ENCODE data around the gene LPIN2.
A peak's percentile ranks its signal among the peaks of the same experiment; 100 is the strongest.
"Not testable (repeated sequence)": the region's sequence is repeated elsewhere in the genome, so short reads cannot be mapped to it uniquely, and the experiment has no call there.

Gene LPIN2, protein sequence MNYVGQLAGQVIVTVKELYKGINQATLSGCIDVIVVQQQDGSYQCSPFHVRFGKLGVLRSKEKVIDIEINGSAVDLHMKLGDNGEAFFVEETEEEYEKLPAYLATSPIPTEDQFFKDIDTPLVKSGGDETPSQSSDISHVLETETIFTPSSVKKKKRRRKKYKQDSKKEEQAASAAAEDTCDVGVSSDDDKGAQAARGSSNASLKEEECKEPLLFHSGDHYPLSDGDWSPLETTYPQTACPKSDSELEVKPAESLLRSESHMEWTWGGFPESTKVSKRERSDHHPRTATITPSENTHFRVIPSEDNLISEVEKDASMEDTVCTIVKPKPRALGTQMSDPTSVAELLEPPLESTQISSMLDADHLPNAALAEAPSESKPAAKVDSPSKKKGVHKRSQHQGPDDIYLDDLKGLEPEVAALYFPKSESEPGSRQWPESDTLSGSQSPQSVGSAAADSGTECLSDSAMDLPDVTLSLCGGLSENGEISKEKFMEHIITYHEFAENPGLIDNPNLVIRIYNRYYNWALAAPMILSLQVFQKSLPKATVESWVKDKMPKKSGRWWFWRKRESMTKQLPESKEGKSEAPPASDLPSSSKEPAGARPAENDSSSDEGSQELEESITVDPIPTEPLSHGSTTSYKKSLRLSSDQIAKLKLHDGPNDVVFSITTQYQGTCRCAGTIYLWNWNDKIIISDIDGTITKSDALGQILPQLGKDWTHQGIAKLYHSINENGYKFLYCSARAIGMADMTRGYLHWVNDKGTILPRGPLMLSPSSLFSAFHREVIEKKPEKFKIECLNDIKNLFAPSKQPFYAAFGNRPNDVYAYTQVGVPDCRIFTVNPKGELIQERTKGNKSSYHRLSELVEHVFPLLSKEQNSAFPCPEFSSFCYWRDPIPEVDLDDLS

DNA sequence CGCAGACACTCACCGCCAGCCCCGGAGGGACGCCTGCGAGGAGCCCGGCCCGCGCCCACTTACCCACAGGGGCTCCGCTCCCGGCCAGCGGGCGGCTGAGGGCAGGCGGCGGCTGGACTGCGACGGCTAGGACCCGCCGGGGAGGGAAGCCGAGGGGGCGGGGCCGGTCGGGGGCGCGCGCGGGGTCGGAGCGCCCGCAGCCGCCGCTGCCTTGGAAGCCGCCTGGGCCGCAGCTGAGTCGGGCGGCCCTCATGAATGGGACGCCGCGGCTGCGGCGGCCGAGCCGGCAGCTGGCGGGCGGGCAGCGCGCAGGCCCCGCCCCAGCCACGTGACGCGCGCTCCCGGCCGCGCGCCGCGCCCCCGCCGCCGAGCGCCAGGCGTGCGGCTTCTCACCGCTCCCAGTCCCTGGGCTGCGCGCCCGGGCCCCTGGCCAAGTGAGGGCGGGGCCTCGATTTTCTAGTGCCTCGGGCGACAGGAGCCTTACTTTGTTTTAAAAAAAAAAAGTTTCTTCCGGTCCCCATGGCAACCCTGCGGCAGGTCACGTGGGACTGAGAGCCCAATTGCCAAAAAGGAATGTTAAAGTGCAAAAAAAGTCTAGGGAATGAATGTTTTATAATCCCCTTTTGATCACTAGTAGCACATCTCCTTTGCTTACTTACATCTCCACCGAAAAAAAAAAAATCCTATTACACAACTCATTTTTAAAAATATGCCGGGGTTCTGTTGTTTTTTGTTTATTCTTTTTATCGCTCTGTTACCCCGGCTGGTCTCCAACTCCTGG, at the start of gene LPIN2:
TSS of gene LPIN2 (minus strand) at position 121 of the 781 bp plus-strand sequence. CDS start 52,304 bp downstream, outside the sequence.
- peak; percentile 98 for DNase-seq (ENCODE audit: low spot score)

DNA sequence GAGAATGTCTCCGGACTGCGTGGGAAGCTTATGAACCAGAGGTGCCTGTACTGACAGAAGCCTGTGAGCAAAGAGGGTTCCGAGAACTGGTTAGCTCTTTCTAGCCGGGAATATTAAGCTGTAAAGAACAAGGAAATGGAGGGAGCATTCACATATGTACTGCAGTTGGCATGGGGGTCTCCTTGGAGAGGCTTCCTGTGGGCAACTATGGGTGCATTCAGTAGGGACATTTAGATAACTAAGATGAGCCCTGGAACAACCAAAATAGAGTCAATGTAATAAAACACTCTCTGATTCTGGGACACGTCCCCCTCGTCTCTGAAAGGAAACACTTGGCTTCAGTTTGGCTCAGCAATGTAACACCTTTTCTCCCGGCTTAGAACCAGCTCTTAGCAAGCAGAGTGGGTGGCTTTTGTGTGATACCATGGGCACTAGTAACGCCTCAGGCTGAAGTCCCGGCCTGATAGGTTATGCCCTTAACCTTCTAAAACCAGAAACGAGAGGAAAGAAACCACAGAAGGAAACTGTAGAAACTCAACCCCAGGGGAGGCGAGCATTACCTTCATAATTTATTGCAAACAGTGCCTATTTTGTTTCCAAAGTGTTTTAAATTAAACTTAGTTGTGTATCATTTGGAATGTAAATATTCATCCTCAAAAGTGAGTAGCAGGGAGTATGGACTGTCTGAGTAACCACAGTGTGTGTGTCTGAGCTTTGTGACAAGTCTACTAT, 48.8 kb upstream of the LPIN2 start:
- no peak for DNase-seq (ENCODE audit: low spot score)

DNA sequence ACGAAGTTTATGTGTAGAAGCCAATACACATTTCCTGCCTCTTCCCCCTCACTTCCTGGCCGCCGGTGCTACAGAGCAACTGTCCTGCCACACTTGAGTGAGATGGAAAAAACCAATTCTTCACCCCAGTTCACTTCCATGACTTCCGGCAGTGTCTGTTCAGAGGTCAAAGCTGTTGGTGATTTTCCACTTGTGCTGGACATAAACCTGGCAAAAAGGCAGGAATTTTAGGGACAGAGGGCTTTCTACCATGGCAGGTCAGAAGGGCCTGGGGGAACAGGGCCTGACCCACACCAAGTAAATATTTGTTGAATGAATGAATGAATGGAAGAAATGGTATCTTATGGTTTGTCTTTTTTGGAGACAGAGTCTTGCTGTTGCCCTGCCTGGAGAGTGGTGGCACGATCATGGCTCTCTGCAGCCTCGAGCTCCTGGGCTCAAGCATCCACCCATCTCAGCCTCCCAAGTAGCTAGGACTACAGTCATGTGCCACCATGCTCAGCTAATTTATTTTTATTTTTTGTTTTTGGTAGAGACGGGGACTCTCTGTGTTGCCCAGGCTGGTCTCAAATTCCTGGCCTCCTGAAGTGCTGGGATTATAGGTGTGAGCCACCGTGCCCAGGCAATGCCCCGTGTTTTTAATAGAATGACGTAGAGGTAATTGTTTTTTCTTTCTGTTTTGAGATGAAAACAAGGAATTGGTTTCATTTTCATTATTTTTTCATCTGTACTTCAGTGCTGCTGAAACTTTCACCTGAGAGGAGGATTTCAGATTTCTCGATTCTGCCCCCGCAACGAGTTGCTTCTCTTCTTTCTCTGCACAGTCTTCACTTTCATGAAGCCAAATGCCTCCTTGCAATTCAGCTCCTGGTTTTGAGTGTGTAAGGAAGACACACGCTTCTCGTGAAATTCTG, 48.0 kb upstream of the LPIN2 start:
- DNase-seq (ENCODE audit: low spot score) = no peak

DNA sequence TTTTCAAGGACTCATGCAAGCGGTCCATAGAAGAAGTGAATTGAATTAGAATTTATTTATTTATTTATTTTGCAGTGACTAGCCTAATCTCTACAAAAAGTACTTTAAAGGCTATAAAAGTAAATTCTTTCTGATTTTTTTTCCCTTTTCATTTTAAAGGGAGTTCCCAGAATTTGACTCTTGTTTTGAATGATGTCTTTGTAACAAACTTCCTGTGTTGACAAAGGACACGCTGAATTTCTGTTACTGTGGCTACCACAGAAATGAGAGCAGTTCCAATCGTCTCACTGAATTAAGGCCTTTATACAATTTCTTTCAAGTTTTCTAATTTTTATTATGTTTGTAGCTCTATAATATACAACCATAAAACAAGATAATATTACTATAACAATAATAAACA, 46.3 kb upstream of the LPIN2 start:
- no peak for DNase-seq (ENCODE audit: low spot score)

DNA sequence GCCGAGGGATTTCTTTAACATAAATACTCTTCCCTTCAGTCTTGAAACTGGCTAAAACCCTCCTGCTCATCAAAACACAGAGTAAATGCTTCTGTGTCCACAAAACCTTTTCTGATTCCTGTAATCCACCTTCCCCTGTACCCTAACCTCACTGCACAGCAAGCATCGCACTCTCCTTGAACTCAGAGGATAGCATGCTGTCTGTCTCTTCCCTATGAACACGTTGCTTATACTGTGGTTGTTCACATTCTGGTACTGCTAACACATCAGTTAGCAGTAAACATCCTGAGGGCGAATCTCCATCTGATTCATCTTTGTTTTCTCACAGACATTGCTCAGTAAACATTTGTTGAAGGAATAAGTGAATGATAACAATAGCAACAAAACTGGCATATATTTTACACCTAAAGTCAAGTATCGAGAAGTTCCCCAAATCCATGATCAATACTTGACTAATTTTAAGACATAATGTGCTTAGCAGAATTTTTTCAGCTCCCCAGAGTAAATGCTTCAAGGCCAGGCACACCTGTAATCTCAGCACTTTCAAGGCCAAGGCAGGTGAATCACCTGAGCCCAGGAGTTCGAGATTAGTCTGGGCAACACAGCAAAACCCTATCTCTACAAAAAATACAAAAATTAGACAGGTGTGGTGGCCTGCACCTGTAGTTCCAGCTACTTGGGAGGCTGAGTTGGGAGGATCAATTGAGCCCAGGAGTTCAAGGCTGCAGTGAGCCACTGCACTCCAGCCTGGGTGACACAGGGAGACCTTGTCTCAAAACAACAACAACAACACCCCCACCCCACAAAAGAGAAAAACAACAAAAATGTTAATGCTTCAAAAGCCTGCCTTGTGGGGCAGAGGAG, 45.6 kb upstream of the LPIN2 start:
- no peak for DNase-seq (ENCODE audit: low spot score)

DNA sequence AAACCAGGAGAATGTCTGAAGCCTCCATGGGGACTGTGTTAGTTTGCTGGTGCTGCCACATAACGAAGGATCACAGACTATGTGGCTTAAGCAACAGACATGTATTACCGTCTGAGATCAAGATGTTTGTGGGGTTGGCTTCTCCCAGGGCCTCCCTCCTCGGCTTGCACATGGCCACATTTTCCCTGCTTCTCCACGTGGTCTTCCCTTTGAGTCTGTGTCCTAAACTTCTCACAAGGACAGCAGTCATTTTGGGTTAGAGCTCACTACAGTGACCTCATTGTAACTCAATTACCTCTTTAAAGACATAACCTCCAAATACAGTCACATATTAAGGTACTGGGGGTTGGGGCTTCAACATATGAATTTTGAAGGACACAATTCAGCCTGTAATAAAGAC, 44.6 kb upstream of the LPIN2 start:
- DNase-seq (ENCODE audit: low spot score) = no peak

DNA sequence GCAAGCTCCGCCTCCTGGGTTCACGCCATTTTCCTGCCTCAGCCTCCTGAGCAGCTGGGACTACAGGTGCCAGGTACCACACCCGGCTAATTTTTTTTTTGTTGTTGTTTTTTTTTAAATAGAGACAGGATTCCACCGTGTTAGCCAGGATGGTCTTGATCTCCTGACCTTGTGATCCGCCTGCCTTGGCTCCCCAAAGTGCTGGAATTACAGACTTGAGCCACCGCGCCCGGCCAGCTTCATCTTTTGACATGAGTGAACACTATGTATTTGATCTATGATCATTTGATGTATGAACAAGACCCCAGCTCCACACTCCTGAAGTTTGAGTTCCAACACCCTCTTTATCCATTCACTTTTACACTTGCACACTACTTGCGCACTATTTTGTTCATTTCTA, 43.4 kb upstream of the LPIN2 start:
- no peak for DNase-seq (ENCODE audit: low spot score)

DNA sequence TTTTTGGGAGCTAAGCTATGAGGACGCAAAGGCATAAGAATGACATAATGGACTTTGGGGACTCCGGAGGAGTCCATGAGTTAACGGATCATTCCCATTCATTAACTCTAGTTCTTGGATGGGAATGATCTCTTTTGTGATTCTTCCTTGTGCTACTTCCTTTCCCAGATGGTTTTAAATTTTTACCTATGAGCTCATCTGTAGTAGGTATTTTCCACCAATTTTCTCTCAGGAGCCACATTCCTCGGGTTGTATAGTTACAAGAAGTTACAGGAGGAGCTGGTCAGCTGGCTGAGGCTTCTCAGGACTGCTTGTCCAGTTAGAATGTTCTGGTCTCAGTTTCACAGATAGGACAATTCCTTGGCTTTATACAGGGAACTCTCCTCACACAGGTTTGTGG, 42.9 kb upstream of the LPIN2 start:
- no peak for DNase-seq (ENCODE audit: low spot score)

DNA sequence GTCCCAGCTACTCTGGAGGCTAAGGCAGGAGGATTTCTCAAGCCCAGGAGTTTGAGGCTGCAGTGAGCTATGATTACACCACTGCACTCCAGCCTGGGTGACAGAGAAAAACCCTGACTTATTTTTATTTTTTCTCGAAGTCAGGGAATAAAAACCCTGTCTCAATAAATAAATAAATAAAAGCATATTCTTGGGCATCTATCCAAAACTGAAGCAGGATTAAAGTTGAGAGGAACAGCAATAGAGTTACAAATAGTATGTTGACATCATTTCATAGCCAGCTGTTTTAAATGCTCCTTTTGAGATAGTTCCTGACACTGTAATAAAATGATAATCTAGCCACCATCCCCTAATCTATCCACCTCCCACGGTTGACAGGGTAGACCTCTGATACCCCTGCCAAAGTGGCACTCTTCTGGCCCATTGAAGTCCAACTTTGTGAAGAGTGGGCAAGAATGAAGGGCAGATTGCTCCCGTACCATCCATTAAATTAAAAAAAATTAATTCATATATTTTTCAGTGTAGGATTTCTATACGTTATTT, 42.3 kb upstream of the LPIN2 start:
- DNase-seq (ENCODE audit: low spot score) = no peak

DNA sequence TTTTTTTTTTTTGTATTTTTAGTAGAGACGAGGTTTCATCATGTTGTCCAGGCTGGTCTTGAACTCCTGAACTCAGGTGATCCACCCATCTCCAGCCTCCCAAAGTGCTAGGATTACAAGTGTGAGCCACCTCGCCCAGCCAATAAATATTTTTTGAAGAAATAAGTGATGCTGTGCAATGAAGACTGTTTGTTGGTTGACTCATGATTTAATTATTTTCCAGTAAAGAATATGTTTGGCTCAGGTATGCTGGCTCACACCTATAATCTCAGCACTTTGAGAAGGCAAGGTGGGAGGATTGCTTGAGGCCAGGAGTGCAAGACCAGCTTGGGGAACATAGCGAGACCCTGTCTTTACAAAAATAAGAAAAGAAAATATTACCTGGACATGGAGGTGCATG, 41.8 kb upstream of the LPIN2 start:
- DNase-seq (ENCODE audit: low spot score) = no peak

DNA sequence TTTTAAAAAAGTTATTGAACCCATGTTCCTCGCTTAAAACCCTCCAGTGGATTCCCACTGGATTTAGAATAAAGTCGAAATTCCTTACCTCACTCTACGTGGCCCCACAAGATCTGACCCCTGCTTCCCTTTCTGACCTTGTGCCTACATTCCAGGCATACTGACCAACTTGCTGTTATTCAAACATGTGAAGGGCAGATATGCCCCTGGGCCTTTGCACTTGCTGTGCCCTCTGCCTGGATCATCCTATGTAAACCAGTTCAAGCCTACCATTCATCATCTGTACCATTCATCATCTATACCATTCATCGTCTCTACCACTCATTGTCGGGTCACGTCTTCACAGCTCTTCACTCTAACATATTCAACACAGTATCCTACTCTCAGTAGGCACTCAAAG, 41.3 kb upstream of the LPIN2 start:
- no peak for DNase-seq (ENCODE audit: low spot score)

DNA sequence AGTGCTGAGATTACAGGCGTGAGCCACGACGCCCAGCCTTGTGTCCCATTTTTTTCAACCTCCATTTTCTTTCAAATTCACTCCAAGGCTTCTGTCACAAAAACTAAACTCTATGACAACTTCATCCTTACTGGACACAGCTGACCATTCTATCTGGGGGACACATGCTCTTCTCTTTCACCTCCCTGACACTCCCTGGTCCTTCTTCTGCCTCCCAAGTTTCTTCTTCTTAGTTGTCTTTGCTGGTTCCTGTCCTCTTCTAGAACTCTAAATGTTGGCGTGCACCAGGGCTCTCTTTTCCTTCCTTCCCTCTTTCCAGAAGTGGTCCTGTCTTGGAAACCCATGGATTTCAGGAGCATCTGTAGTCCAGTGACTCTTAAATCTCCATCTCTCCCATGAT, 40.1 kb upstream of the LPIN2 start:
- DNase-seq (ENCODE audit: low spot score) = no peak

DNA sequence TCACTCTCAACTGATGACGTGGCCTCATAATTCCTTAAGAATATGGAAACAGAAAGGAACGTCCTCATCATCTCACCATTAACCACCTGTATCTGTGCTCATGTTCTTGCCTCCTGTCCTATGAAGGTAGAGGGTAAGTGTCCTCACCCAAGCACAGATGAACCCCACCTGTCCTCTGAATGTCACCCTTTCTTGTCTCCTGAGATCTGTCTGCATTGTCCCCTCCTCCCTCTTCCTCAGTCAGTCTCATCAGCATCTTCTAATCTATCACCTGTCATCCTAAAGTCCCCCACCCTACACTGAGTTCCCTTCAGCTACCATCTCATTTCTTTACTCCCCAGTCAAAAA, 39.4 kb upstream of the LPIN2 start:
- DNase-seq (ENCODE audit: low spot score) = no peak

DNA sequence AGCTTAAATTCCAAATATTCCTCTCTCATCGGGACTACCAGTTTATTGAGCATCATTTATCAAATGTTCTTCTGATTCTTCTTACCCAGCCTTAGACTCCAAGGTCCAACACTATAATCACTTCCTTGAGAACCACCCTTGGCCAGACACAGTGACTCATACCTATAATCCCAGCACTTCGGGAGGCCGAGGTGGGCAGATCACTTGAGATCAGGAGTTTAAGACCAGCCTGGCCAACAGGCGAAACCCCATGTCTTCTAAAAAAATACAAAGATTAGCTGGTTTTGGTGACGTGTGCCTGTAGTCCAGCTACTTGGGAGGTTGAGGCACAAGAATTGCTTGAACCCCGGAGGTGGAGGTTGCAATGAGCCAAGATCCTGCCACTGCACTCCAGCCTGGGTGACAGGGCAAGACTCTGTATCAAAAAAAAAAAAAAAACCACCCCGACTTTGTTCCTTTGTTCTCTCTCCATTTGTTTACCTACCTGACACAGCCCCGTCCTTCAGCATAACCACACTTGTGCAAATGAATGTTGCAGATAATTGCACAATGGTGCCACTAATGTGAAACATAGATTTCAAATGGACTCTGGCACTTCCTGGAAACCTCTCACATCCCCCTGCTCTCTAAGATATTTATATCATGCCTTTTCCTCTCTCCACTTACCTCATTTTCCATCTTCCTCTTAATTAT, 38.9 kb upstream of the LPIN2 start:
- DNase-seq (ENCODE audit: low spot score) = no peak

DNA sequence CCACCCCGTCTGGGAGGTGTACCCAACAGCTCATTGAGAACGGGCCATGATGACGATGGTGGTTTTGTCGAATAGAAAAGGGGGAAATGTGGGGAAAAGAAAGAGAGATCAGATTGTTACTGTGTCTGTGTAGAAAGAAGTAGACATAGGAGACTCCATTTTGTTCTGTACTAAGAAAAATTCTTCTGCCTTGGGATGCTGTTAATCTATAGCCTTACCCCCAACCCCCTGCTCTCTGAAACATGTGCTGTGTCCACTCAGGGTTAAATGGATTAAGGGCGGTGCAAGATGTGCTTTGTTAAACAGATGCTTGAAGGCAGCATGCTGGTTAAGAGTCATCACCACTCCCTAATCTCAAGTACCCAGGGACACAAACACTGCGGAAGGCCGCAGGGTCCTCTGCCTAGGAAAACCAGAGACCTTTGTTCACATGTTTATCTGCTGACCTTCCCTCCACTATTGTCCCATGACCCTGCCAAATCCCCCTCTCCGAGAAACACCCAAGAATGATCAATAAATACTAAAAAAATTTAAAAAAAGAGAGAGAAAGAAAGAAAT, 37.0 kb upstream of the LPIN2 start:
- not testable (repeated sequence) for DNase-seq (ENCODE audit: low spot score)

DNA sequence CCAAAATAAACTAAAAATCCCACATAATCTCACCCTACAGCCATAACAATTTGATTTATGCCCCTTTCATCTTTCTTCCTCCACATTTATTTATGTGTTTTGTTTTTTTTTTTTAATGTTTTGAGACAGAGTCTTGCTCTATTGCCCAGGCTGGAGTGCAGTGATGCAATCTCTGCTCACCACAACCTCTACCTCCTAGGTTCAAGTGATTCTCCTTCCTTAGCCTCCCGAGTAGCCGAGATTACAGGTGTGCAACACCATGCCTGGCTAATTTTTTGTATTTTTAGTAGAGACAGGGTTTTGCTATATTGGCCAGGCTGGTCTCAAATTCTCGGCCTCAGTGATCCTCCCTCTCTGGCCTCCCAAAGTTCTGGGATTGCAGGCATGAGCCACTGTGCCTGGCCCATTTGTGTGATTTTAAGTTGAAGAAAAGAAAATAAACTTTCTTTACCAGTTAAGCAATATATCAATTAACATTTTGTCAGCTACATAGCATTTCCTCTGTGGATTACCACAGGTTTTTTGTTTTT, 35.9 kb upstream of the LPIN2 start:
- DNase-seq (ENCODE audit: low spot score) = no peak

DNA sequence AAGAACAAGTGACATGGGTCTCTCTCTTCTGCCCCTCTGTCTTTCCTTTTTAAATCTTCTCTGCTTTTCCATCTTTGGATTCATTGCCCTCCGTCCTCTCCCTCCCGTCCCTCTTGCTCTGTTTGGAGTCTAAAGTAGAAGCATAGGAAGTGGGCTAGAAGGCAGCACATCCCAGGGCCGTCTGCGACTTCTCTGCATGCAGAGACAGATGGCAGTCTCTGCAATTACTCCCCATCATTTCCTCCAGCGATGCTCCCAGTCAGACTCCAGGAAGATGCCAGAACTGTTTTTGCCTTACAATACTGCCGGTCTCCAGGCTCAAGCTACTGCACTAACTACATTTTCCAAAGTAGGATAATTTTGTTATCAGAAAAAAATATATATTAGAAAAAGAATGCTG, 35.2 kb upstream of the LPIN2 start:
- no peak for DNase-seq (ENCODE audit: low spot score)

DNA sequence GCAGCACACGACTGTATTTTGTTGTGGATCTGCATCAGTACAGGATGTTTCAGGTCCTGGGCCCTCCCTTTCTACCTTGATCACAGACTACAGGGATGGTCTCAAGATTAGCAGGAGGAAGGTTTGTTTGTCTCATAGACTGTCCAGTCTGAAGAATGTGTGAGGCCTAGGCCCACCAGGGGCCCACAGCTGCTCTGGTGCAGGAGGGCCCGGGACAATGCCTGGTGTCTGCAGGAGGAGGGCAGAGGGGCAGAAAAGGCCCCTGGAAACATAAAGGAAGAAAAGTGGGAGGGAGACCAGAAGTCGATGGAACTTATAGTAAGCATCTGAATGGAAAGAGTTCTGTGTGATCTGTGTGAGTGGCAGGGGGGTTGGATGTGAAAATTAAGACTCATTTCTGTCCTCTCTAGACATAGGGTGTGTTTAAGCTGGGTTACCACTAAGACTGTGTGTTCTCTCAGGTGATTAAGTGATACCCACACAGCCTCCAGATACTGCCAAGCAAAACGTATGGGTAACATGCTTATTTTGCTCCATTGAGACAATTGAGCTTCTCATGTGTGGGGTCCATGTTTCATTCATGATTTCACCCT, 33.4 kb upstream of the LPIN2 start:
- DNase-seq (ENCODE audit: low spot score) = no peak
